B cell (primary cell): ENCODE results near the gene WNK1.

Experiments used
- CTCF ChIP-seq: fragments of 200-600 bp; IDR thresholded peaks from one replicate; pipeline ENCODE4 v1.8.0; 2022; ENCODE audit warnings: antibody characterized with exemption, mild to moderate bottlenecking
- EZH2 ChIP-seq: IDR thresholded peaks from 2 replicates; pipeline ENCODE4 v1.6.1; 2012; ENCODE audit warnings: borderline replicate concordance, low read depth, mild to moderate bottlenecking, moderate library complexity, low read length; ENCODE audit not compliant: insufficient read depth, poor library complexity, severe bottlenecking

- TF ChIP-seq CTCF, result no peak
- no peak for TF ChIP-seq EZH2
Observed at GRCh38 chr12:843609-844008, 91.2 kb downstream of the WNK1 start.
